ENCODE measurements around the gene GNPTG. TPM values are rescaled to one million over a fixed set of nuclear protein-coding genes. Genes with fewer than 3 reads are reported as not detected.

Gene GNPTG
- total RNA-seq, 1 donor from 2014 or later, result 60.7 TPM

GRCh38 chr16:1319041-1319440 is 32.7 kb upstream of the GNPTG start:
- no peaks in the 10 kb centered on the region for H3K9me3 Mint-ChIP-seq (ENCODE audit: low read depth)
- H3K4me3 Mint-ChIP-seq (ENCODE audit: unreplicated experiment), result no peak overlapping the region
- no peak for DNase-seq (ENCODE audit: low spot score)
- H3K27ac Mint-ChIP-seq (ENCODE audit: unreplicated experiment), result no peak overlapping the region
- TF ChIP-seq, protein P1, sequence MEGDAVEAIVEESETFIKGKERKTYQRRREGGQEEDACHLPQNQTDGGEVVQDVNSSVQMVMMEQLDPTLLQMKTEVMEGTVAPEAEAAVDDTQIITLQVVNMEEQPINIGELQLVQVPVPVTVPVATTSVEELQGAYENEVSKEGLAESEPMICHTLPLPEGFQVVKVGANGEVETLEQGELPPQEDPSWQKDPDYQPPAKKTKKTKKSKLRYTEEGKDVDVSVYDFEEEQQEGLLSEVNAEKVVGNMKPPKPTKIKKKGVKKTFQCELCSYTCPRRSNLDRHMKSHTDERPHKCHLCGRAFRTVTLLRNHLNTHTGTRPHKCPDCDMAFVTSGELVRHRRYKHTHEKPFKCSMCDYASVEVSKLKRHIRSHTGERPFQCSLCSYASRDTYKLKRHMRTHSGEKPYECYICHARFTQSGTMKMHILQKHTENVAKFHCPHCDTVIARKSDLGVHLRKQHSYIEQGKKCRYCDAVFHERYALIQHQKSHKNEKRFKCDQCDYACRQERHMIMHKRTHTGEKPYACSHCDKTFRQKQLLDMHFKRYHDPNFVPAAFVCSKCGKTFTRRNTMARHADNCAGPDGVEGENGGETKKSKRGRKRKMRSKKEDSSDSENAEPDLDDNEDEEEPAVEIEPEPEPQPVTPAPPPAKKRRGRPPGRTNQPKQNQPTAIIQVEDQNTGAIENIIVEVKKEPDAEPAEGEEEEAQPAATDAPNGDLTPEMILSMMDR (IDR thresholded peaks at IDR 0.05), result no peak
- no peaks in the 10 kb centered on the region for H3K4me1 Mint-ChIP-seq (ENCODE audit: low read depth)
- H3K27me3 Mint-ChIP-seq (ENCODE audit: low read depth), result no peaks in the 10 kb centered on the region
- H3K36me3 Mint-ChIP-seq (ENCODE audit: low read depth), result peaks cover 36% of the 10 kb centered on the region

DNA sequence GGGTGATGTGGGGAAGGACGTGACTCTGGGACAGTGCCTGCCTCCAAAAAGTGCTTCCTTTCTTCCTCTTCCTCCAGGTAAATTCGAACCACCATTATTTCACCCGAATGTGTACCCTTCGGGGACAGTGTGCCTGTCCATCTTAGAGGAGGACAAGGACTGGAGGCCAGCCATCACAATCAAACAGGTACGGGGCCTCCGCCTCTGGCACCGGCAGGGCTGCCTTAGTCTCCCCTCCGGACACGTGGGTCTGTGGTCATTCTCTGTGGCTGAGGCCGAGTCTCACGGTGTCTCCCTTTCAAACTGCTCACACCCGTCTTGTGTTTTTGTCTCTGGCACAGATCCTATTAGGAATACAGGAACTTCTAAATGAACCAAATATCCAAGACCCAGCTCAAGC is 31.6 kb upstream of the GNPTG start:
- no peaks in the 10 kb centered on the region for H3K27me3 Mint-ChIP-seq (ENCODE audit: low read depth)
- peaks cover 39% of the 10 kb centered on the region for H3K36me3 Mint-ChIP-seq (ENCODE audit: low read depth)
- no peaks in the 10 kb centered on the region for H3K9me3 Mint-ChIP-seq (ENCODE audit: low read depth)
- H3K27ac Mint-ChIP-seq (ENCODE audit: unreplicated experiment), result no peak overlapping the region
- TF ChIP-seq, protein P1 (IDR thresholded peaks at IDR 0.05), result no peak
- H3K4me3 Mint-ChIP-seq (ENCODE audit: unreplicated experiment), result no peak overlapping the region
- DNase-seq (ENCODE audit: low spot score), result no peak
- H3K4me1 Mint-ChIP-seq (ENCODE audit: low read depth), result no peaks in the 10 kb centered on the region

DNA sequence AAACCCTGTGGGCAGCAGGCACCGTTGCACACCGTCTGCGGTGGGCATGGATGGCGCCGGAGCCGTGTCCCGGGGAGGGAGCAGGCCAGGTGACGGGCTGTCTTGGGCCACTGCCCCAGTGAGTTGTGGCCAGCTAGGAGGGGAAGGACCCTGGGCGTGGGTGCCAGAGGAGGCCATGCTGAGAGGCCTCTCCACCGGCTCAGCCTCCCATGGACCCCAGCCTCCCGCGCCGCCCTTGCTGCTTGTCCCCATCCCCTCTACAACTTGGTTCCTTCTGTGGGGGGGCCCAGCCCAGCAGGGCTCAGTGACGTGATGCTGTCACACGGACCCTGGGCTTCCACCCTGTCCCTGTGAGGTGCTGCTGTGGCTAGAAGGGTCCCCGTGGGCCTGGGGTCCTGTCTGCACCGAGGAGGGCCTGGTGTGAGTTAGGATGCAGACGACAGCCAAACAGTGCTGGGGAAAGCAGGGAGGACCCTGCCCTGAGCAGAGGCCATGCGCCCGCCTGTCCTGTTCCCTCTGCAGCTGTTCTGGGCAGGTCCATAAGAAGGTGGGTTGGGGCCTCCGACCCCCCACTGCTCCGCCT is 31.0 kb upstream of the GNPTG start:
- H3K27ac Mint-ChIP-seq (ENCODE audit: unreplicated experiment), result no peak overlapping the region
- no peak for DNase-seq (ENCODE audit: low spot score)
- TF ChIP-seq, protein P1 (IDR thresholded peaks at IDR 0.05), result no peak
- no peaks in the 10 kb centered on the region for H3K9me3 Mint-ChIP-seq (ENCODE audit: low read depth)
- no peak overlapping the region for H3K4me3 Mint-ChIP-seq (ENCODE audit: unreplicated experiment)
- H3K27me3 Mint-ChIP-seq (ENCODE audit: low read depth), result no peaks in the 10 kb centered on the region
- no peaks in the 10 kb centered on the region for H3K4me1 Mint-ChIP-seq (ENCODE audit: low read depth)
- H3K36me3 Mint-ChIP-seq (ENCODE audit: low read depth), result peaks cover 37% of the 10 kb centered on the region

- Mint-ChIP-seq H3K4me3 (ENCODE audit: unreplicated experiment) (no peak overlapping the region), H3K9me3 (ENCODE audit: low read depth) (no peaks in the 10 kb centered on the region), H3K27ac (ENCODE audit: unreplicated experiment) (no peak overlapping the region), H3K36me3 (ENCODE audit: low read depth) (peaks cover 28% of the 10 kb centered on the region), H3K27me3 (ENCODE audit: low read depth) (no peaks in the 10 kb centered on the region), H3K4me1 (ENCODE audit: low read depth) (no peaks in the 10 kb centered on the region)
- no peak for DNase-seq (ENCODE audit: low spot score)
- TF ChIP-seq, protein P1 (IDR thresholded peaks at IDR 0.05), result no peak
These were observed 29.3 kb upstream of the GNPTG start for GRCh38 chr16:1322407-1322806.

DNA sequence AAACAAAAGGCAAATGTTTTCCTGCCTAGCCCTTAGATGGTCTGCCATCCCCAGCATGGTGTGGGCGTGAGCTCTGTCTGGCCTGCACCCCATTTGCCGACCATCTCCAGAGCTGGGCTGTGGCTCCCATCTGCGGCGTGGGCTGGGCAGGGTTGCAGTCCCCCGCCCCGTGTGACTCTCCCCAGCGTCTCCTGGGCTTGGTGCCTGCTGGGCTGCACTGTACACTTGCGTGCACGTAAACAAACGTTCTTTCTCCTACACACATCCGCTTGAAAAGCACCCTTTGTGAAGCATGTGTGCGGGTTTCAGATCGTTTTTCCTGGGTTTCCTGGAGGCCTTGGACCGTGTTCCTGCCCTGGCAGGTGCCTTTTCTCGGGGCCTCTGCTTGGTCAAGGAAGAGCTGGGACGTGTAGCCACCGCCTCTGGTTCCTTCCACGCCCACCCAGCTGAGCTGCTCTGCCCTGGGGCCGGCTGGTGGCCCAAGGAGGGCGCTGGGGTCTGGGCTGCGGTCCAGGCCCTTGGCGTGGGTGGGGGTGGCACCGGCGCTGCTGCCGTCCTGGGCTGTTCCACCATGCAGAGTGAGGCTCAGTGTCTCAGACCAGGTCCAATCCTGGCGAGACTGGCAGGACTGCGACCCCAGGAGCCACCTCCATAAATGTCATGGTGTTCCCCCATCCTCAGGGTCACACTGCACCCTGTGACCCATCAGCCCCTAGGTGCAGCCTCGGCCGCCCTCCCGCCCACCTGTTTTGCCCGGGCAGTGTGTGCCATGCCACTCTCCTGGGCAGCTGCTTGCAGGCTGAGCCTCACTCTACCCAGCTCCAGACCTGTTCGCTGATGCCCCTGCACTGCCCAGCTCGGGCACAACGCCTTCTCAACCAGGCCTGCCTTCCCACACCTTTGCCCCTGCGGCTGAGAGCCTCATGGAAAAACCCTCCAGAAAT is 28.2 kb upstream of the GNPTG start:
- TF ChIP-seq, protein P1 (IDR thresholded peaks at IDR 0.05), result no peak
- H3K9me3 Mint-ChIP-seq (ENCODE audit: low read depth), result no peaks in the 10 kb centered on the region
- no peak for DNase-seq (ENCODE audit: low spot score)
- H3K36me3 Mint-ChIP-seq (ENCODE audit: low read depth), result peaks cover 18% of the 10 kb centered on the region
- H3K27me3 Mint-ChIP-seq (ENCODE audit: low read depth), result no peaks in the 10 kb centered on the region
- no peak overlapping the region for H3K4me3 Mint-ChIP-seq (ENCODE audit: unreplicated experiment)
- H3K27ac Mint-ChIP-seq (ENCODE audit: unreplicated experiment), result no peak overlapping the region
- no peaks in the 10 kb centered on the region for H3K4me1 Mint-ChIP-seq (ENCODE audit: low read depth)
